Upper lobe of left lung (tissue), 6 donors: ENCODE data around the gene VPS13D. TPM values are rescaled to one million over a fixed set of nuclear protein-coding genes. Genes with fewer than 3 reads are reported as not detected.

ENCODE experiments used
- ATAC-seq, 2 donors: fragments of 200-7000 bp; cut with Tn5 transposase; one replicate each; pipeline ENCODE4 v1.9.1; 2022; ENCODE audit warnings: mild to moderate bottlenecking in 2 of 2, moderate library complexity in 2 of 2; ENCODE audit not compliant: low FRiP score in 2 of 2
- DNase-seq, 2 donors: peaks; one replicate each; pipeline ENCODE4 v3.0.0-alpha.2; 2019 to 2020
- H3K27ac ChIP-seq, 4 donors: fragments of 200-600 bp; sonication (generic); one replicate each; pipeline ENCODE4 v1.5.1; 2016 to 2019
- H3K27me3 ChIP-seq, 4 donors: fragments of 200-600 bp; sonication (generic); one replicate each; pipeline ENCODE4 v1.5.1; 2017 to 2019
- H3K36me3 ChIP-seq, 4 donors: fragments of 200-600 bp; sonication (generic); one replicate each; pipeline ENCODE4 v1.5.1; 2016 to 2019
- H3K4me1 ChIP-seq, 4 donors: fragments of 200-600 bp; sonication (generic); one replicate each; pipeline ENCODE4 v1.5.1; 2018 to 2019
- H3K4me3 ChIP-seq, 4 donors: fragments of 200-600 bp; sonication (generic); one replicate each; pipeline ENCODE4 v1.5.1; 2017 to 2019; ENCODE audit warnings: mild to moderate bottlenecking in 2 of 4, moderate library complexity in 1 of 4
- H3K9me3 ChIP-seq, 4 donors: fragments of 200-600 bp; sonication (generic); one replicate each; pipeline ENCODE4 v1.5.1; 2018 to 2019
- CTCF ChIP-seq, 6 experiments: fragments of 450-650 bp in 4 of 6; fragments of 200-600 bp in 2 of 6; sonication (generic) in 2 of 6; IDR thresholded peaks; one replicate each; pipeline ENCODE4 v1.5.1; 2016 to 2019; ENCODE audit warnings: antibody characterized with exemption in 6 of 6
- EP300 ChIP-seq, 4 donors: sonication (generic); formaldehyde crosslinking; IDR thresholded peaks; one replicate each; pipeline ENCODE4 v1.5.1; 2017; ENCODE audit warnings: antibody characterized with exemption in 4 of 4, control low read depth in 2 of 4
- POLR2A ChIP-seq, 4 donors: fragments of 450-650 bp; IDR thresholded peaks; one replicate each; pipeline ENCODE4 v1.5.1; 2016 to 2017; ENCODE audit warnings: antibody characterized with exemption in 4 of 4, mild to moderate bottlenecking in 2 of 4
- POLR2AphosphoS5 ChIP-seq, 2 donors: sonication (generic); formaldehyde crosslinking; IDR thresholded peaks; one replicate each; pipeline ENCODE4 v1.5.1; 2017; ENCODE audit warnings: antibody characterized with exemption in 2 of 2
- WGBS, 2 donors: methylation state at CpG; one replicate each; pipeline ENCODE4 v1.1.5; 2017 to 2018; 5-methylcytosine and 5-hydroxymethylcytosine counted together
- total RNA-seq, 6 donors: library from RNA; depleted of rRNA in 4 of 6; stranded (reverse); fragments of >200 nt in 4 of 6; gene quantifications; one replicate each; pipeline versions ENCODE4 v1.1.0 to v1.2.1, GENCODE V29; 2016 to 2021
- donor health status: DM: no; HTN: no; CAD: no; lungs with moderate emphysema.
- donor health status: DM: no; HTN: yes; CAD: no; lungs with severe emphysema.

VPS13D gene
- total RNA-seq, 6 donors from 2014 or later: 54.9 to 181 (median 87.9) TPM

GRCh38 chr1:12428334-12428733, 198.5 kb downstream of the VPS13D start:
- no peaks in the 10 kb centered on the region for H3K9me3 ChIP-seq
- ATAC-seq (no peak), DNase-seq (no peak)
- H3K36me3 ChIP-seq: peaks cover 0 to 15% (median 0%) of the 10 kb centered on the region in 4 donors
- no peak overlapping the region for H3K27ac ChIP-seq
- 94 to 95% methylated on average over 4 of the region's 4 CpGs for WGBS, 2 donors
- H3K4me3 ChIP-seq: no peak overlapping the region
- no peaks in the 10 kb centered on the region for H3K27me3 ChIP-seq
- TF ChIP-seq POLR2A (IDR thresholded peaks at IDR 0.05): no peak
- no peak for TF ChIP-seq EP300 (IDR thresholded peaks at IDR 0.05)
- TF ChIP-seq POLR2AphosphoS5 (IDR thresholded peaks at IDR 0.05): no peak
- no peak for TF ChIP-seq CTCF (IDR thresholded peaks at IDR 0.05)
- peaks cover 17 to 27% (median 21%) of the 10 kb centered on the region in 4 donors for H3K4me1 ChIP-seq

- H3K36me3 ChIP-seq: peaks cover 0 to 15% (median 0%) of the 10 kb centered on the region in 4 donors
- no peaks in the 10 kb centered on the region for H3K9me3 ChIP-seq
- no peak overlapping the region for H3K27ac ChIP-seq
- TF ChIP-seq CTCF (IDR thresholded peaks at IDR 0.05) (no peak), POLR2AphosphoS5 (IDR thresholded peaks at IDR 0.05) (no peak), EP300 (IDR thresholded peaks at IDR 0.05) (no peak), POLR2A (IDR thresholded peaks at IDR 0.05) (no peak)
- no peaks in the 10 kb centered on the region for H3K27me3 ChIP-seq
- 94 to 96% methylated on average over 4 of the region's 4 CpGs for WGBS, 2 donors
- DNase-seq (no peak), ATAC-seq (no peak)
- H3K4me3 ChIP-seq: no peak overlapping the region
- peaks cover 33 to 36% (median 33%) of the 10 kb centered on the region in 4 donors for H3K4me1 ChIP-seq
Observed at GRCh38 chr1:12430525-12430924, 200.7 kb downstream of the VPS13D start.

GRCh38 chr1:12432897-12433296, 203.1 kb downstream of the VPS13D start:
- H3K9me3 ChIP-seq: no peaks in the 10 kb centered on the region
- ATAC-seq: no peak
- peak overlapping the region; percentile 55 to 86 (median 74) for H3K27ac ChIP-seq
- DNase-seq: peak in 1 of 2 donors; percentile 22
- H3K4me3 ChIP-seq: no peak overlapping the region
- peaks cover 0 to 9% (median 0%) of the 10 kb centered on the region in 4 donors for H3K36me3 ChIP-seq
- H3K27me3 ChIP-seq: no peaks in the 10 kb centered on the region
- TF ChIP-seq POLR2A (IDR thresholded peaks at IDR 0.05) (no peak), EP300 (IDR thresholded peaks at IDR 0.05) (no peak), POLR2AphosphoS5 (IDR thresholded peaks at IDR 0.05) (no peak), CTCF (IDR thresholded peaks at IDR 0.05) (no peak)
- peaks cover 51 to 55% (median 53%) of the 10 kb centered on the region in 4 donors for H3K4me1 ChIP-seq
- WGBS, 2 donors: 86 to 88% methylated on average over 6 of the region's 6 CpGs

GRCh38 chr1:12433323-12434053, 203.7 kb downstream of the VPS13D start:
- peak; percentile 68 to 81 for ATAC-seq
- peaks cover 0 to 5% (median 0%) of the 10 kb centered on the region in 4 donors for H3K36me3 ChIP-seq
- H3K27ac ChIP-seq: peak overlapping the region; percentile 55 to 86 (median 74)
- TF ChIP-seq POLR2AphosphoS5 (IDR thresholded peaks at IDR 0.05) (no peak), CTCF (IDR thresholded peaks at IDR 0.05) (no peak), EP300 (IDR thresholded peaks at IDR 0.05) (no peak), POLR2A (IDR thresholded peaks at IDR 0.05) (no peak)
- no peak overlapping the region for H3K4me3 ChIP-seq
- H3K27me3 ChIP-seq: no peaks in the 10 kb centered on the region
- no peaks in the 10 kb centered on the region for H3K9me3 ChIP-seq
- H3K4me1 ChIP-seq: peaks cover 51 to 56% (median 53%) of the 10 kb centered on the region in 4 donors
- DNase-seq: no peak
- 41 to 43% methylated on average over 12 of the region's 12 CpGs for WGBS, 2 donors
